Fibroblast of skin of right biceps (primary cell): Measurements from ENCODE around the gene HDAC1.
A peak's percentile ranks its signal among the peaks of the same experiment; 100 is the strongest.
"Not testable (repeated sequence)": the region's sequence is repeated elsewhere in the genome, so short reads cannot be mapped to it uniquely, and the experiment has no call there.

Source experiments
- DNase-seq: peaks from one replicate; pipeline ENCODE4 v3.0.0-alpha.2; 2013

HDAC1 gene

DNA sequence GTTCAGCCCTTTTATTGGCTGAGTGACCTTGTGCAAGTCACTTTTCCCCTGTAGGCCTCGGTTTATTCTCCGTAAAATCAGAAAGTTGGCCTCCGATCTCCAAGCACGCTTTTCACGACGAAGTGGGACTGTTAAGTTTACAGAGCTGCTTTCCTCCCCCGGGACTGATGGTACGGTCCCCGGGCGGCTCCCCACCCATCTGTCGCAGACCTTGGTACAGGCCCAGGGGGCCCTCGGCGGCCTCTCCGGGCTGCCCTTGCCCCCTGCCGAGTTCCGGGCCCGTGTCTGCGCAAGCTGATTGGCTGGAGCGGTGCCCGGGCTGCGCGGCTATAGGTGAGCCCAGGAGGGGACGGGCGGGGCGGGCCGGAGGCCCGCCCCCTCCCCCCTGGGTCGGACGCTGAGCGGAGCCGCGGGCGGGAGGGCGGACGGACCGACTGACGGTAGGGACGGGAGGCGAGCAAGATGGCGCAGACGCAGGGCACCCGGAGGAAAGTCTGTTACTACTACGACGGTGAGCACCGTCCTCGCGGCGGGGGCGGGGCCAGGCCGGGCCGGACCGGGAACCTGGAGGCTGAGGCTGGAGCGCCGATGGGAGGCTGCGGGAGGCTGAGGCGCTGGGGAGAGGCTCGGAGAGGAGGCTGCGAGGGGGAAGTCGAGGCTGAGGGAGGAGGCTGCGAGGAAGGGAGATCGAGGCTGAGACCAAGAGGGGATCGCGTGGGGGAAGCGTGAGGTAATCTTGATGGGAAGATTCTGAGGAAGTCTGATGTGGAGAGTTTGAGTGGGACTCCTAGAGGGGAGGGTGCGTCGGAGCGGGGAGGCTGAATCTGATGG is at the start of gene HDAC1:
Gene HDAC1, plus strand, starts transcription at position 376 of the 831 bp plus-strand sequence. Its CDS starts 87 bp downstream, at position 463.
- DNase-seq = peak; percentile 97

DNA sequence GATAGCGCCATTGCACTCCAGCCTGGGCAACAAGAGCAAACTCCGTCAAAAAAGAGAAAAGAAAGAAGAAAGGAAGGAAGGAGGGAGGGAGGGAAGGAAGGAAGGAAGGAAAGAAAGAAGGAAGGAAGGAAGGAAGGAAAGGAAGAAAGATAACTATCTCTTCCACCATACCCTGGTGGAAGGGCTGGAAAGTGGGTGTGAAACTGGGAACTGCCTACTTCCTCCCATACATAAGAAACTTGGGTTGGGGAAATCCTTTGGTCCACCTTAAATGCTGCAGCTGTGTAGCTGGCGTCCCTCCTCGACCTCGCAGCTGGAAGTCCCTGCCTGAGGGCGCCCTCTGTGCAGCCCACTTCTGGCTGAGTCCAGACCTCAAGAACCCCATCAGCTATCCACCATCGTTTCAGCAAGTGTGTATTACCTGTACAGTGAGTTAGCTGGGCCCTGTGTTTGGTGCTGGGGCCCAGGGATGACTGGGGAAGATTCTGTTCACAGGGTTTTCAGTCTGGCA is 49.5 kb upstream of the HDAC1 start:
- no peak for DNase-seq

DNA sequence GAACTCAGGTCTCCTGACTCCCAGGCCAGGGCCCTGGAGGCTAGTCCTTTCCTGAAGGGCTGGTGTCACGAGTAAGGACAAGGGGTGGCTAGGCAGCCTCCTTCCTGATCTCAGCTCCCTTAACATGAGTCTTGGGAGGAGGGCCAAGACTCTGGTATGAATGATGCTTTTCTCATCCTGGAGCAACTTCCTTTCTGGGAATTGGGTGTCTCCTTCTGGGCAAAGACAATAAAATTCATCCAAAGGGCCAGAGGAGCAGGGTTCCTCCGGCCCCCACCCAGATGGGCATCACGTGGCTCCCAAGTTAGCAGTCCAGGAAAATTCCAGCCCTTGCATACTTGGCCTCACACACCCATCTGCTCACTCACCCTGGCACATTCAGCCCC is 45.0 kb upstream of the HDAC1 start, which contains the start of gene FAM167B:
Gene FAM167B, plus strand, starts transcription at position 335 of the 386 bp plus-strand sequence. CDS start 200 bp downstream, outside the sequence.
- DNase-seq = peak; percentile 71

DNA sequence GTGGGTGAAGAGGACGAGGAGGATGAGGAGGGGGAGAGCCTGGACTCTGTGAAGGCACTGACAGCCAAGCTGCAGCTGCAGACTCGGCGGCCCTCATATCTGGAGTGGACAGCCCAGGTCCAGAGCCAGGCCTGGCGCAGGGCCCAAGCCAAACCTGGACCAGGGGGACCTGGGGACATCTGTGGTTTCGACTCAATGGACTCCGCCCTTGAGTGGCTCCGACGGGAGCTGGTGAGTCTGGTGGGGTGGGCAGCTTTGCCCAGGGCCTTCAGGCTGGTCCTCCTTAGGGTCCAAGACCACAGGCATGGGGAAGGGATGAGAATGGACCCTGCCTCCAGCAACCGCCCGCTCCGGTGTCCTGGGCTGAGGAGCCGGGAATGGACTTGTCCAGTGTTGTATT is 44.4 kb upstream of the HDAC1 start:
- DNase-seq = no peak

DNA sequence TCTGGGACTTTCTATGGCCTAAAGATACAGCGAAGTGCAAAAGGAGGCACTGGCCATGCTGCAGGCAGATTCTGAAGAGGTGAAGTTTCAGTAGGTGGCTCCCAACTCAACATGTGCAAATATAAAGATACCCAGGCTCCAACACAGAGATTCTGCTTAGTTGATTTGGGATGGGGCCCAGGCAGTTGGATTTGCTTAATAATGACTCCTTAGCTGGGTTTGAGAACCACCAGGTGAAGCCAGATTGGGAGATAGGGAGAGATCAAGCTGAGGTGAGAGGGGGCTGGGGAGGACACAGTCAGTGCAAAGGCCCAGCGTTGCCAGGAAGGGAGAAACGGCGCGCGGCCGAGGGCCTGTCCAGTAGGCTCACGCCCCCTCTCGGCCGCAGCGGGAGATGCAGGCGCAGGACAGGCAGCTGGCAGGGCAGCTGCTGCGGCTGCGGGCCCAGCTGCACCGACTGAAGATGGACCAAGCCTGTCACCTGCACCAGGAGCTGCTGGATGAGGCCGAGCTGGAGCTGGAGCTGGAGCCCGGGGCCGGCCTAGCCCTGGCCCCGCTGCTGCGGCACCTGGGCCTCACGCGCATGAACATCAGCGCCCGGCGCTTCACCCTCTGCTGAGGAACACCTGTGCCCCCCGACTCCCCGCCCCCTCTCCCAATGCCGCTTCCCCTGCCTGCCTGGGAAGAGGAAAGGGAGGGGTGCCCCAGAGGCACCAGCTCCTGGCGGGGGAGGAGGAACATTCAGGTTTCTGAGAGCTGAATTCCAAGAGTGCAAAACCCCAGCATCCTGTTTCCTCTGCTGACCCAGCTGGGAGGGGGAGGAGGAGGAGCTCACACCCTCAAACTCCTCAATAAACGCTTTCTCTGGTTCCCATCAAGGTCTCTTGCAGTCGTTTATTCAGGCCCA is 43.6 kb upstream of the HDAC1 start:
- peak; percentile 60 for DNase-seq

DNA sequence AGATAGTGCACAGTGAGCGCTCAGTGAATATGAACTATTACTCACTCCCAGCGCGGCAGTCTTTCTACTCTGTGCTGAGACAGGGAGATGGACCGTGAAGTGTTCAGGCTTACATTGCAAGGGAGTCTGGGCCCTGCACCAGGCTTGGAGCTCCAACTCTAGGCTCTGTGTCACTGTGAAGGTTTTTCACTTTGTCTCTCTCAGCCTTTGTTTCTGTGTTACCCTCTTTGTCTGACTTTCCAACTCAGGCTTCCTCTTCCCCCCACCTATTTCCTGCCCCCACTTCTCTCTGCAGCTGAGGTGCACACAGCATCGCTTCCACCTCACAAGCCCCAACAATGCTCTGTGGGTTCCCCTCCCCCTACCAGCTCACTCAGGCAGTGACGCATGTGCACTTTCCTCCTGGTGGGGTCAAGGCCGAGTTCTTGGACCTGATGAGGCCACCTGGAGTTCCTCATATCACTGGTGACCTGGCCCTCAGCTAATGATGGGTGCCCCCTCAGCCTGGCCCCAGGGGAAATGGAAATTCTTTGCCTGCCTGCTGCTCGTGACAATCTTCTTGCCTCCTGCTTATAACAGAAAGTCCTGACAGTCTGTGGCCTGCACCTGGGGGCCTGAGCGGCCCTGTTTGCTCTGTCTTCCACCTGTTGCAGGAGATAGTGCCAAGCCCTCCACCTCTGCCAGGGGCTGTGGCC is 41.9 kb upstream of the HDAC1 start:
- peak; percentile 20 for DNase-seq

DNA sequence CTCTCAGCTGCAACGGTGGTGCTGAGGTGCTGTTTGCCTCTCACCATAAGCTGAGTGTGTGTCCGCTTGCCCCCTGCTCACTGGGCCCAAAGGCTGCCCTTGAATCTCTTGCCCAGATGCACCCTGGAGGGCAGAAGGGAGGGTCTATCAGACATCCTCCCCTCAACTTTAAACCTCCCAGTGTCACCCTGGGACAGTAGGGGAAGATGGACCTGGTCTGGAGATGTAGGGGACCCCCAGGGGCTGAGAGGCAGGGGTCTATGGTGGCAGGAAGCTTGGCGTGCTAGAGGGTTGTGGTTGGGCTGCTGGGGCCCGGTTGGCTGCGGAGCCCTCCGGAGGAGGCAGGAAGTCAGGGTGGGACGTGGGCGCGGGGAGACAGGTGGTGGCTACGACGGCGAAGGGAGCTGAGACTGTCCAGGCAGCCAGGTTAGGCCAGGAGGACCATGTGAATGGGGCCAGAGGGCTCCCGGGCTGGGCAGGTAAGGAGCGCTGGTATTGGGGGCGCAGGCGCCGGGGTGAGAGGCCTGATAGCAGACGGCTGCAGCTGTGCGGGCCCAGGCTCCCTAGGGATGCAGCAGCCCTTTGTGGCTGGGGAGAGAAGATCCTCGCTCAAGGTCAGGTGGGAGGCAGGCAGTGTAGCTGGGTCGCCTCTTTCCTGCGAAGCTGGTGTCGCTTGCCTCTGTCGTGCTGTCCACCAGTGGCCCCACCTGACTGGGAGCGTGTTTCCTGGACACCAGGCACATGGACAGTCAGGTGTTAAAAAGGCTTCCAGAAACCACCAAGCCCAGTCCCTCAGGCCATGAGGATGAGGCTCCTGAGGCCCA is 40.8 kb upstream of the HDAC1 start, which contains the start of gene LCK:
Gene LCK, plus strand, starts transcription at position 373 of the 824 bp plus-strand sequence. CDS start 23,065 bp downstream, outside the sequence.
- no peak for DNase-seq

DNA sequence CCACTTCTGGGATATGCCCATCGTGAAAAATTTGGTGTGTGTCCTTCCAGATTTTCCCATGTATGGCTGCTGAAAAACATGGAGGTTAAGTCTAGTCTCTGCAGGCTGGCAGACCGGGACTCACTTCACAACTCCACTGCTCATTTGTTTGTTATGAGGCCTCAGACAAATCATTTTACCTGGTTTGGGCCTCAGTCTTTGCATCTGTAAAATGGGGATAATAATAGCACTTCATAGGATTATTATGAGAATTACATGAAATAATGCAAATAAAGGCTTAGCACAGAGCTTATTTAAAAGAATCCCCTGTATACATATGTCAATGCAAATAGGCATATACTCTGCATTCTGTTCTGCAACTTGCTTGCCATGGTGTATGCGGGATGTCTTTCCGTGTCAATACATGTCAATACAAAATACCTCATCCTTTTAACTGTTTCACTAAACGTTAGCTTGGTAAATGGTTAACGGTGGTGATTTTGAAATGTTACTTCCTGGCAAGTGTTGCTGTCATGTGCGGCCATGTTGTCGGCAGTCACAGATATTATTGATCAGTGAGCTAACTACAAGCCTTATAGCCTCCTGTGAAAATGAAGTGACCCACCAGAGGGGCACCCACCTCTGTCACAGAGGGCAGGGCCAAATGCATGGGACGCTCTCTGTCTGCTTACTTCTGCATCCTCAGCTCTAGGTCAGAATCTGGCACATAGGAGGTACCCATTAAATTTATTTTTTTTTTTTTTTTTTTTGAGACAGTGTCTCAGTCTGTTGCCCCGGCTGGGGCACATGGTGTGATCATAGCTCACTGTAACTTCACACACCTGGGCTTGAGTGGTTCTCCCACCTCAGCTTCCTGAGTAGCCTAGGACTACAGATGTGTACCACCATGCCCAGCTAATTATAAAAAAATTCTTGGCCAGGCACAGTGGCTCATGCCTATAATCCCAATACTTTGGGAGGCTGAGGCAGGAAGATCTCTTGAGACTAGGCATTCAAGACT is 36.5 kb upstream of the HDAC1 start:
- DNase-seq = no peak

DNA sequence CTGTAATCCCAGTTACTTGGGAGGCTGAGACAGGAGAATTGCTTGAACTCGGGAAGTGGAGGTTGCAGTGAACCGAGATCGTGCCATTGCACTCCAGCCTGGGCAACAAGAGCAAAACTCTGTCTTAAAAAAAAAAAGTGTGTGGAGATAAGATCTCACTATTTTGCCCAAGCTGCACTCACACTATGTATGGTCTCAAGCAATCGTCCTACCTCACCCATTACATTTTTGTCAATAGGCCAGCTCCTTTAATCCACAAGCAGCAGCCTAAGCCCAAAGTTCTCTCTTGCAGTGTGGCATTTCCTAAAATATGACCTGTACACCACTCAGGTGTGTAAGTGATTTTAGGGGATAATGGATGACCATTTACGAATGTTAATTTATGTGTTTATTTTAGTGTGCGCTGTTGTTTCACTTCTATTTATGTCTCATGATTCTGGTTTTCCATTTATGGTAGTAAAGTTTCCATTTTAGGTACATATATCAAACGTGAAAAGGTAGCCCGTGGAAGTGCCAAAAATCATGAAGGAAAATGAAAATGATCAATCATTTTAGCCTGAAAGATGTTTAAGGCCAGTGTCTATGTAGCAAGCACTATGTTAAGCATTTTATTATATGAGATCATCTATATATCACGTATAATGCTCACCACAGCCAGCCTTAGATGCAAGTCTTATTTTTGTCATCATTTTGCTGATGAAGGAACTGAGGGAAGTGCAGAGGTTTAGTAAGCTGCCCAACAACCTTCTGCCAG is 35.2 kb upstream of the HDAC1 start:
- DNase-seq = no peak

DNA sequence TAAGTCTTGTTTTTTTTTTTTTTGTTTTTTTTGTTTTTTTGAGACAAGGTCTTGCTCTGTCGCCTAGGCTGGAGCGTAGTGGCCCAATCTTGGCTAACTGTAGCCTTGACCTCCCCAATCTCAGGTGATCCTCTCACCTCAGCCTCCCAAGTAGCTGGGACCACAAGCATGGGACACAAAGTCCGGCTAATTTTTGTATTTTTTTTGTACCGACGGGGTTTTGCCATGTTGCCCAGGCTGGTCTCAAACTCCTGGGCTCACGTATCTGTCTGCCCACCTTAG is 34.7 kb upstream of the HDAC1 start:
- DNase-seq = no peak

DNA sequence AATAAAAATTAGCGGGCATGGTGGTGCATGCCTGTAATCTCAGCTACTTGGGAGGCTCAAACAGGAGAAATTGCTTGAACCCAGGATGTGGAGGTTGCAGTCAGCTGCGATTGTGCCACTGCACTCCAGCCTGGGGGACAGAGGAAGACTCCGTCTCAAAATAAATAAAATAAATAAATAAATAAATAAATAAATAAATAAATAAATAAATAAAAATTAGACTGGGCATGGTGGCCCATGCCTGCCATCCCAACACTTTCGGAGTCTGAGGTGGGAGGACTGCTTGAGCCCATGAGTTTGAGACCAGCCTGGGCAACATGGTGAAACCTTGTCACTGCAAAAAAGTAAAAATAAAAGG is 28.7 kb upstream of the HDAC1 start:
- DNase-seq = not testable (repeated sequence)

DNA sequence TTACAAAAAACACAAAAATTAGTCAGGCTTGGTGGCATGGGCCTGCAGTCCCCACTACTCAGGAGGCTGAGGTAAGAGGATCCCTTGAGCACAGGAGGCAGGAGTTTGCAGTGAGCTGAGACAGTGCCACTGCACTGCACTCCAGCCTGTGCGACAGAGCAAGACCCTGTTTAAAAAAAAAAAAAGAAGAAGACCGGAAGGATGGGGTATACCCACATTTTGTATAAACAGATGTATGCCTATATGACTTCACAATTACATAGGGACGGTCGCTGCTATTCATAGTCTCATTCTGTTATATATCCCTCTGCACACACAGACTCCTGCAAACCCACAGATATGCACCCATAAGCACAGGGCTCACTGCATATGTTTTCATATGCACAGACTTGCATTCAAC is 28.1 kb upstream of the HDAC1 start:
- DNase-seq = no peak

DNA sequence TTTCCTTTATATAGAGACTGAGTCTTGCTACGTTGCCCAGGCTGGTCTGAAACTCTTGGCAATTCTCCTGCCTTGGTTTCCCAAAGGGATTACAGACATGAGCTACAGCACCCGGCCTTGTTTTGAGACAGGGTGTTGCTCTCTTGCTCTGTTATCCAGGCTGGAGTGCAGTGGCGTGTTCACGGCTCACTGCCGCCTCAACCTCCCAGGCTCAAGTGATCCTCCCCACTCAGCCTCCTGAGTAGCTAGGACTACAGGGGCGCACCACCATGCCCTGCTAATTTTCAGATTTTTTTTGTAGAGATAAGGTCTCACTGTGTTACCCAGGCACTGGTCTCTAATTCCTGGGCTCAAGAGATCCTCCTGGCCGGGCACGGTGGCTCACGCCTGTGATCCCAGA is 26.0 kb upstream of the HDAC1 start:
- no peak for DNase-seq

DNA sequence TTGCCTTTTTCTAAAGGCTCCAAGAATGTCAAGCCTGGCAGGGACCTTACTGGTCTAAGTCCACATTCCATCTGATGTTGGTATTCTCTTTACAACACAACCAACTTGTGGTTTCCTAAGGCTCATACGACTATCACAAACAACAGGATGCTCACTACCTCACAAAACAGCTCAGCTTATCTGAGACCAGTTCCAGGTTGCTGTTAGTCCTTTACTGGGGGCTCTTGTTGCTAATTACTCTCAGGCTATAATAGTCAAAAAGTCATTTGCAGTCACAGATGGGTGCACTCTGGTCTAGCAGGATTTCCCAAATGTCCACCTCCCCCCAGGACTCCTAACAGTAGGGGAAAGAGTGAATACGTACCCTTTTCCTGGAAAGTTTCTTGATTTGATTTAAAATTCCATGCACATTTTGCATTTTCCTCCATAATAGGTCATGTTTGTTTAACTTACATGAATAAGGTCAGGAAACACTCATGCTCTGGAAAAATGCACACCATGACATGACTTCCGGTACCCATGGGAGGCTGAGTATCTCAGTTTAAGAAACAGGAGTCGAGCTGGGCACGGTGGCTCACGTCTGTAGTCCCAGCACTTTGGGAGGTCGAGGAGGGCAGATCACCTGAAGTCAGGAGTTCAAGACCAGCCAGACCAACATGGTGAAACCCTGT is 24.8 kb upstream of the HDAC1 start:
- peak; percentile 69 for DNase-seq

DNA sequence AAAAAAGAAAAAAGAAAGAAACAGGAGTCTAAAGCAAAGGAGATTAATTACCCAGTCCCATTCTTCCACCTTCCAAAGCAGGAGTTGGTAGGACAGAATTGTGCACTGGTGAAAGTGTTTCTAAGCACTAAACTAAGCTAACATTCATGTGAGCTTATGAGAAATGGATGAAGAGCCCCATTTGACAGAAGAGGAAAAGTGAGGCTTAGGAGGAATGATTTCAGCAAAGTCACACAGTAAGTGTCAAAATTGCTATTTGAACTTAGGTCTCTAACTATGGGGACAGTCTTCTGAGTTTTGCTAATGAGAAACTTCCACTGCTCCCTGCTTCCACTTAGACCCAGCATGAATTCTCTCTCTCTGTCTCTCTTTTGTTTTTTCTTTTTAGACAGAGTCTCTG is 22.1 kb upstream of the HDAC1 start:
- no peak for DNase-seq

DNA sequence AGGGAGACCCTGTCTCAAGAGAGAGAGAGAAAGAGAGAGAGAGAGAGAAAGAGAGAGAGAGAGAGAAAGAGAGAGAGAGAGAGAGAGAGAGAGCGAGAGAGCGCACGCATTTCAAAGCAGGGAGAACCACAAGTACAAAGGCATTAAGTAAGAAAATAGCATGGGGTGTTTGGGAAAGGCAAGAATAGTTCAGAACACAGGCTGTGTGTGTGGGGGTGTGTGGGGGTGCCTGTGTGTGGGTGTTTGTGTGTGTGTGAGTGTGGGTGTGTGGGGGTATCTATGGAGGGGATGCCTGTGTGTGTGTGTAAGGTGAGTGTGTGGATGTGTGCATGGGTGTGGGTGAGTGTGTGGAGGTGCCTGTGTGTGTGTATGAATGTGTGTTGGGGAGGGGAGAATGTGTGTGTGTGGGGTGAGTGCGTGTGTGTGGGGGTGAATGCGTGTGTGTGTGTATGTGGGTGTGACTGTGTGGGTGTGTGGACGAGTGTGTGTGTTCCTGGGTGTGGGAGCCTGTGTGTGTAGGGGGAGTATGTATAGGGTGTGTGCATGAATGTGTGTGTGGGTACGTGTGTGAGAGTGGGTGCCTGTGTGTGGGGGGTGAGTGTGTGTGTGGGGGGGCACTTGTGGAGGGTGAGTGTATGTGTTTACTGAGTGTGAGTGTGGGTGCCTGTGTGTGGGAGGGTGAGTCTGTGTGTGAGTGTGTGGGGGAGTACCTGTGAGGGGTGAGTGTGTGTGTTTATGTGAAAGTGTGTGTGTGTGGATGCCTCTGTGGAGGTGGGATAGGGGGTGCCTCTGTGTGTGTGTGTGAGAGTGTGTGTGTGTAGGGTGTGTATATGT is 19.1 kb upstream of the HDAC1 start:
- DNase-seq = no peak

DNA sequence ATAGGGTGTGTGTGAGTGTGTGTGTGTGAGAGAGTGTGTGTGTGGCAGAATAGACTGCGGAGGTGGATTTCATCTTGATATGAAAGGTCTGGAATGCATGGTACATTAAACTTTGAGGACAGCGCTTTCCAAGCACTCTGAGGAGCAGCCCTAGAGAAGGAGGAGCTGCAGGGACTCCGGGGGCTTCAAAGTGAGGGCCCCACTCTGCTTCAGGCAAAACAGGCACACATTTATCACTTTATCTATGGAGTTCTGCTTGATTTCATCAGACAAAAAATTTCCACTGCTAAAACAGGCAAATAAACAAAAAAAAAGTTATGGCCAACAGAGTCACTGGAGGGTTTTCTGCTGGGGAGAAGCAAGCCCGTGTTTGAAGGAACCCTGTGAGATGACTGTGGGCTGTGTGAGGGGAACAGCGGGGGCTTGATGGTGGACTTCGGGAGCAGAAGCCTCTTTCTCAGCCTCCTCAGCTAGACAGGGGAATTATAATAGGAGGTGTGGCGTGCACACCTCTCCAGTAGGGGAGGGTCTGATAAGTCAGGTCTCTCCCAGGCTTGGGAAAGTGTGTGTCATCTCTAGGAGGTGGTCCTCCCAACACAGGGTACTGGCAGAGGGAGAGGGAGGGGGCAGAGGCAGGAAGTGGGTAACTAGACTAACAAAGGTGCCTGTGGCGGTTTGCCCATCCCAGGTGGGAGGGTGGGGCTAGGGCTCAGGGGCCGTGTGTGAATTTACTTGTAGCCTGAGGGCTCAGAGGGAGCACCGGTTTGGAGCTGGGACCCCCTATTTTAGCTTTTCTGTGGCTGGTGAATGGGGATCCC is 18.3 kb upstream of the HDAC1 start:
- DNase-seq = peak; percentile 12
